ENCODE results near the gene IGFN1. TPM values are rescaled to one million over a fixed set of nuclear protein-coding genes. Genes with fewer than 3 reads are reported as not detected.

The IGFN1 gene
- total RNA-seq, 4 donors from 2014 or later: 0.14 TPM; not detected in 3

DNA sequence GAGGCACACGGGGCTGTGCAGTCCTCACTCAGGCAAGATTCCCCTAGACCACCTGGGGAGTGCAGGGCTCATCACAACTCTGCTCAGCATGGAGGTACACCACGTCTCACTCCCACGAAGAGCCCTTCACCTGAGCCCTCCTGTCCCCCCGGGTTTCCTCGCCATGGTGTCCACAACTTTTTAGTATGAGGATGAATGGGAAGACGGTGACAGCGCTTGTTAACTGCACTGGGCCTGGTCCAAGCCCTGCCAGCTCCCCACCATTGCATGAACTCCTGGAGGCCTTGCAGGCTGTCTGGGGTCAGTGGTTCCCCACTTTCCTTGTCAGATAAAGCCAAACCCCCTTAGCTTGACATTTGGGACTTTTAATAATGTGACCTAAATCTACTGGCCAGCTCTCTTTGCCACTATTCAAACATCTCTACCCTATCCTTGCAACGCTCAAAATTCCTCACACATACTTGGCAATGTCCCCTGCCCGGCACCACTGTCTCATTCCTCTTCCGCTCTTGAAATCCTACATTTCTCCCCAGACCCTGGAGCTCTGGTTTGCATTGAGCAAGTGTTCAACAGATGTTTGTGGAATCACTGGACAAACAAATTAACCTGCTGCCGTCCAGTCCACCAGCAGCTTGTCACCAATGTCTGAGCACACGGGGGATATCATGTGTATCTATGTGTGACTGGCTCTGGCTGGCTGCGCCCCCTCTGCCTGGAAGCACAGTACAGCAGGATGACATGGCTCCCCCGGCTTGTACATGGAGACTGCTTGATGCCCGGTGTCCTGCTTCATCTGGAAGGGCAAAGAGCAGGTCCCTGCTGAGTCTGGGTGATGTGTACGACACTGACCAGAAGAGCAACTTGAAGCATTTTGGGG is 47.5 kb upstream of the IGFN1 start:
- WGBS, 2 donors (ENCODE audit: low coverage in 1 of 2): 86 to 89% methylated on average over 3 to 13 of the region's 16 CpGs
- intact Hi-C loops (cut with DNase I; ENCODE audit: low total_unique reads): no loop called here

DNA sequence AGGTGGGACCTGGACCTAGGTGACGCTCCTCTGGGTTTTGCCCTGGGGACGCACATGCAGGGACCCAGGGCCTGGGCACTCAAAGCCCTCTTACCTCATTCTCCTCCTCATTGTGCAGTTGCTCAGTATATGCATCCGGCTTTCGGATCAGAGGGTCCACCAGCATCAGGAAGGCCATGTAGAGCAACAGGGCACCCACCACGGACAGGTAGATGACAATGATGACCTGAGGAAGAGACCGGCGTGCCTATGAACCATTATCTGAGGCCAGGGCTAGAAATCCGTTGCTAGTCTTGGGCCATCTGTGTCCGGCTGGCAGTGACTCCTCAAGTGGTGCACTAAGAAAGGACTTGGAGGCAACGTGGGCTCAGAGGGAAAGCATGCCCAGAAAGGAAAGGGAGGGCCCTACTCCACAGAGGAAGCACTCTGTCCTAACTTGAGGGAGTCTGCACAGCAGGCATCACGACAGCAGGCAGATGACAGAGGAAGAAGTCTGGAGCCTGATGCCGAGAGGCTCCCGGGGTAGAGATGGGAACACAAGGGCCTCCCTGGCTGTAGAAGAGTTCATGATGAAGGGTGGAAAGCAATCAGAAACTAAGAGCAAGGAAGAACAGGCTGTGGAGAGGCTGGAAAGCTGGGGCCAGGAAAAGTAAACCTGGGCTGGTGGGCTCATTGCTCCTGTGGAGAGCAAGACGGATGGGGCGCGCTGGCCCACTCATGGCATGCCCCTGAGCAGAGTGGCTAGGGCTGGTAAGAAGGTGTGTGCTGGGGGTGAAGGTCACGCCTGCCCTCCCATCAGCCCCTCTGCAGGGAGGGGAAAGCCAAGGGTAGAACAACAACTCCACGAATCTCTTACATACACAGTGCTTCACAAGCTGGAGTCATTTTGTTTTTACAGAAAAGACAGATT is 46.6 kb upstream of the IGFN1 start:
- intact Hi-C loops (cut with DNase I; ENCODE audit: low total_unique reads) (no loop called here), in situ Hi-C loops (cut with MboI; ENCODE audit: low pct_ligation_motif_present in 1 of 4, low pct_unique_long_range_greater_than_20kb in 1 of 4, low sequenced_read_pairs in 3 of 4) (loop anchor here in 1 of 4 donors (10.0 kb wide), 1 partner anchor 81 kb away; no protein-coding TSS in a partner anchor)
- H3K4me3 ChIP-seq: no peak overlapping the region
- peaks cover 0 to 12% (median 0%) of the 10 kb centered on the region in 4 donors for H3K36me3 ChIP-seq
- no peak overlapping the region for H3K27ac ChIP-seq
- TF ChIP-seq, protein P1, sequence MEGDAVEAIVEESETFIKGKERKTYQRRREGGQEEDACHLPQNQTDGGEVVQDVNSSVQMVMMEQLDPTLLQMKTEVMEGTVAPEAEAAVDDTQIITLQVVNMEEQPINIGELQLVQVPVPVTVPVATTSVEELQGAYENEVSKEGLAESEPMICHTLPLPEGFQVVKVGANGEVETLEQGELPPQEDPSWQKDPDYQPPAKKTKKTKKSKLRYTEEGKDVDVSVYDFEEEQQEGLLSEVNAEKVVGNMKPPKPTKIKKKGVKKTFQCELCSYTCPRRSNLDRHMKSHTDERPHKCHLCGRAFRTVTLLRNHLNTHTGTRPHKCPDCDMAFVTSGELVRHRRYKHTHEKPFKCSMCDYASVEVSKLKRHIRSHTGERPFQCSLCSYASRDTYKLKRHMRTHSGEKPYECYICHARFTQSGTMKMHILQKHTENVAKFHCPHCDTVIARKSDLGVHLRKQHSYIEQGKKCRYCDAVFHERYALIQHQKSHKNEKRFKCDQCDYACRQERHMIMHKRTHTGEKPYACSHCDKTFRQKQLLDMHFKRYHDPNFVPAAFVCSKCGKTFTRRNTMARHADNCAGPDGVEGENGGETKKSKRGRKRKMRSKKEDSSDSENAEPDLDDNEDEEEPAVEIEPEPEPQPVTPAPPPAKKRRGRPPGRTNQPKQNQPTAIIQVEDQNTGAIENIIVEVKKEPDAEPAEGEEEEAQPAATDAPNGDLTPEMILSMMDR (IDR thresholded peaks at IDR 0.05): no peak
- TF ChIP-seq POLR2AphosphoS5 (IDR thresholded peaks at IDR 0.05) (no peak), POLR2A (IDR thresholded peaks at IDR 0.05) (no peak), EP300 (IDR thresholded peaks at IDR 0.05; ENCODE audit: low read depth) (no peak)
- H3K9me3 ChIP-seq: no peaks in the 10 kb centered on the region
- H3K4me1 ChIP-seq: no peaks in the 10 kb centered on the region
- no peaks in the 10 kb centered on the region for H3K27me3 ChIP-seq
- 92 to 97% methylated on average over 6 to 18 of the region's 18 CpGs for WGBS, 2 donors (ENCODE audit: low coverage in 1 of 2)
- DNase-seq: no peak

More for the DNA sequence above, 47.5 kb upstream of the IGFN1 start:
- no peak overlapping the region for H3K4me3 ChIP-seq
- no peak for DNase-seq
- H3K4me1 ChIP-seq: peaks cover 0 to 3% (median 2%) of the 10 kb centered on the region in 4 donors
- H3K36me3 ChIP-seq: peaks cover 0 to 12% (median 0%) of the 10 kb centered on the region in 4 donors
- H3K9me3 ChIP-seq: no peaks in the 10 kb centered on the region
- no peak for TF ChIP-seq POLR2A (IDR thresholded peaks at IDR 0.05)
- in situ Hi-C loops (cut with MboI; ENCODE audit: low pct_ligation_motif_present in 1 of 4, low pct_unique_long_range_greater_than_20kb in 1 of 4, low sequenced_read_pairs in 3 of 4): loop anchor here in 1 of 4 donors (10.0 kb wide), 1 partner anchor 82 kb away; no protein-coding TSS in a partner anchor
- H3K27me3 ChIP-seq: no peaks in the 10 kb centered on the region
- H3K27ac ChIP-seq: no peak overlapping the region

DNA sequence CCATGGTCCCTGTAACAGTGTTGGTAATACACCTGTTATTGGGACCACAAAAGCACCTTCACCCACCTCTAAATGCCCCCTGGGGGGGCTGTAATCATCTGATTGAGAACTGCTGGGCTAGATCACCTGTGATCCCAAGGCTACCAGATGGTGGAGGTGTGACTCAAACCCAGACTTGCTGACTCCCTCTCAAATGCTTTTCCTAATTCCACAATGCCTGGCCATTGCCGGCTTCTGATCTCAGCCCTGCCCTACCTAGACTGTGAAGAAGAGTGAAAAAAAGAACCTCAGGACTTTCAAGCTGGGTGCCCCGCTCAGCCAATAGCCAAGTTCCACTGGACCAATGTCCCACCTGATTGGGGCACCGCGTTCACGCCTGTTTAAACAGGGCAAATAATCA is 45.9 kb upstream of the IGFN1 start:
- DNase-seq: no peak
- Histone ChIP-seq H3K4me3 (no peak overlapping the region), H3K4me1 (no peaks in the 10 kb centered on the region), H3K9me3 (no peaks in the 10 kb centered on the region), H3K27ac (no peak overlapping the region), H3K36me3 (peaks cover 0 to 12% (median 0%) of the 10 kb centered on the region in 4 donors), H3K27me3 (no peaks in the 10 kb centered on the region)
- in situ Hi-C loops (cut with MboI; ENCODE audit: low pct_ligation_motif_present in 1 of 4, low pct_unique_long_range_greater_than_20kb in 1 of 4, low sequenced_read_pairs in 3 of 4): loop anchor here in 1 of 4 donors (10.0 kb wide), 1 partner anchor 80 kb away; no protein-coding TSS in a partner anchor
- TF ChIP-seq POLR2A (IDR thresholded peaks at IDR 0.05) (no peak), EP300 (IDR thresholded peaks at IDR 0.05; ENCODE audit: low read depth) (no peak)
- TF ChIP-seq, protein P1 (IDR thresholded peaks at IDR 0.05): no peak
- WGBS, 2 donors (ENCODE audit: low coverage in 1 of 2): 77 to 100% methylated on average over 1 to 5 of the region's 5 CpGs
- intact Hi-C loops (cut with DNase I; ENCODE audit: low total_unique reads): no loop called here

DNA sequence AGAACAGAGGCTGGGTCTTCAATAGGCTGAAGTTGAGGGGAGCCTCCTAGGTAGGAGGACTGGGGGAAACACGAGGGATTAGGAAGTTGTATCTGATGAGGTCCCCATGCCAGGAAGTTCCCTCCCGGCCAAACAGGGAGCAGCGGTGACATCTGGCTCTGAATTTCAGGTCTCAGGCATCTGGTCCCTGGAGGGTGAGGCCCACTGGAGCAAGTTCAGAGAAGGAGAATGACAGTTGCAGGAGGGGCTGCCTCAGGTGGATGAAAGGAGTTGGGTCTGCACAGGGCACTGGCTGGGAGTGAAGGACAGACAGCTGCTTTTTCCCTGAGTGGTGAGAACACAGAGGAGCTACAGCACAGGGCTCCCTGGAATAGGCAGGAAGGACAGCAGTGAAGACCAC is 45.5 kb upstream of the IGFN1 start:
- H3K36me3 ChIP-seq: peaks cover 0 to 12% (median 0%) of the 10 kb centered on the region in 4 donors
- 82 to 91% methylated on average over 2 to 3 of the region's 3 CpGs for WGBS, 2 donors (ENCODE audit: low coverage in 1 of 2)
- H3K4me1 ChIP-seq: no peaks in the 10 kb centered on the region
- no peak overlapping the region for H3K4me3 ChIP-seq
- no peaks in the 10 kb centered on the region for H3K9me3 ChIP-seq
- no peaks in the 10 kb centered on the region for H3K27me3 ChIP-seq
- in situ Hi-C loops (cut with MboI; ENCODE audit: low pct_ligation_motif_present in 1 of 4, low pct_unique_long_range_greater_than_20kb in 1 of 4, low sequenced_read_pairs in 3 of 4): loop anchor here in 1 of 4 donors (10.0 kb wide), 1 partner anchor 80 kb away; no protein-coding TSS in a partner anchor
- intact Hi-C loops (cut with DNase I; ENCODE audit: low total_unique reads): no loop called here
- DNase-seq: no peak
- no peak for TF ChIP-seq POLR2A (IDR thresholded peaks at IDR 0.05)
- no peak for TF ChIP-seq POLR2AphosphoS5 (IDR thresholded peaks at IDR 0.05)
- TF ChIP-seq EP300 (IDR thresholded peaks at IDR 0.05; ENCODE audit: low read depth): no peak
- TF ChIP-seq, protein P1 (IDR thresholded peaks at IDR 0.05): no peak
- no peak overlapping the region for H3K27ac ChIP-seq

Measured in transverse colon (tissue), 4 donors.